Activated T-helper 9 cell treated with anti-CD3 and anti-CD28 coated beads, Interleukin-2, amount 50 U/mL, for 16 hours (primary cell): ENCODE measurements around the gene UPP1.
A peak's percentile ranks its signal among the peaks of the same experiment; 100 is the strongest.
"Not testable (repeated sequence)": the region's sequence is repeated elsewhere in the genome, so short reads cannot be mapped to it uniquely, and the experiment has no call there.

ENCODE experiments used
- DNase-seq: peaks from one replicate; pipeline ENCODE4 v3.0.0-alpha.2; 2020; ENCODE audit warnings: low read depth

UPP1 gene

DNA sequence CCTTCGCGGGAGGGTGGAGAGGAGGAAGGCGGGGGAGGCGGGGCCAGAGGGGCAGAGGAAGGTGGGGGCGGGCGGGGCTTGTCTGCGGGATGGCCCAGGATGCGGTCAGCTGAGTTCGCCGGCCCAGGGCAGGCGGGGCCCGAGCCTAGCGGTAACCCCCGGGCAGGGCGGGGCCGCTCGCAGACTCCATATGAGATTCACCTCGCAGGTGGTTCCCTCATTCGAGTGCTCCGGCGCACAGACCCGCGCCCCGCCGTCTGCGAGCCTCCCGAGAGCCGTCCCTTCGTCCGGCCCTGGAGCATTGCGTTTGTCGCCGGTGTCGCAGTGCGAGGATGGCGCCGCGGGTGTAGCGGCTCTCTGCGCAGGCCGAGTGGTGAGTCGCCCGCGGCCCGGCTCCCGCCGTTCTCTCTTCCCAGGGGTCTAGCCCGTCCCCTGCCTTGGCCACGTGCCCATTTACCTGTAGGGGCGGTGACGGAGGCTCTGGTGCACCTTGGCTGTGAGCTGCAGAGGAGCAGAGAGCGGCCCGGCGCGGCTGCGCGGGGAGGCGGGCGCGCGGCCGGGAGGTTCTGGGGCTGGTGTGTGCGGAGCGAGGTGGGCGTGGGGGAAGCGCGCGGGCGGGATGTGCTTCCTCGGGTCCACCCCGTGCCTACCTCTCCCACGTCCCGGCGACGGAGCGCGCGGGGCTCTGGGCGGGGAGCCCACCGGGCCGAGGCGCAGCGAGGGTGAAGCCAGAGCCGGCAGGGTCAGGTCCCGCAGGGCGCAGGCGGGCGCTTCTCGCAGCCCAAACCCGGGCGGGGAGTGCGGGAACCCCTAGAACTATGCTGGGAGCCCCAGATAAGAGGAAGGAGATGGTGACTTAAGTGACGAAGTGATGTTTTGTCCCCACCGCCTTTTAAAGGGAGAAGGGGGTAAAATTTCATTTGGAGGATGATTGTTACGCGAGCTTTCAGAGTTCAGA is at the start of gene UPP1:
TSS of gene UPP1 (plus strand) at position 220 of the 958 bp plus-strand sequence. CDS start 5,519 bp downstream, outside the sequence.
- peak; percentile 87 for DNase-seq

DNA sequence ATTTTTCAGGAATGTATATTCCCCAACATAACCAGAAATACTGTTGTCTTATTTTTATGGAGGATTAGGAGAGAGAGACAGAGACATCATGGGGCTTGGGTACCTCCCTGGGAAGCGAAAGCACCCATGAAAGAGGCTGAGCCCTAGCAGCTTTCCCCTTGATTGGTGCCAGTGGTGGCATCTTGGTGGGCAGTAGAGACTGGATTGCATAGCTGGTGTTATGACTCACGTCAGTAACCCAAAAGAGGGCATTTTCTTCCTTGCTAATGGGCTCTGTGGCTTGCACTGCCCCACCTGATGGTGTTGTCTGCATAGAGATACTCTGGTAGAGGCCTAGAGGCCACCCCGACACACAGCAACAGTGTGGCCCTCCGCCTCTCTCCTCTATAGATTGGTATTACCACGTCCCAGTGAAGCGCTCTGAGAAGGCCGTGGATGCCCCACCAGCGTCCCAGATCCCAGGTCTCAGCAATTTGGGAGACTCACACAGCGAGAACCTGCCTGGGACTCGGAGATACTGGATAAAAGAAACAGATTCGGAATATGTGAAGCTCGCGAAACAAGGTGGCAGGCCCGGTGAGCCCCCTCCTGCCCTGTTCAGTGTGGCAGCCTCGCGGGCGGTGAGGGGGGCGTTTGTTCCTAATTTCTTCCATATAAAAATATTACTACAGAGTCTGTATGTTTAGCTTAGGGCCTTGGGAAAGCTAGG is 48.0 kb upstream of the UPP1 start:
- DNase-seq: no peak

- no peak for DNase-seq
Measured at GRCh38 chr7:48041653-48041970, 47.5 kb upstream of the UPP1 start.

DNA sequence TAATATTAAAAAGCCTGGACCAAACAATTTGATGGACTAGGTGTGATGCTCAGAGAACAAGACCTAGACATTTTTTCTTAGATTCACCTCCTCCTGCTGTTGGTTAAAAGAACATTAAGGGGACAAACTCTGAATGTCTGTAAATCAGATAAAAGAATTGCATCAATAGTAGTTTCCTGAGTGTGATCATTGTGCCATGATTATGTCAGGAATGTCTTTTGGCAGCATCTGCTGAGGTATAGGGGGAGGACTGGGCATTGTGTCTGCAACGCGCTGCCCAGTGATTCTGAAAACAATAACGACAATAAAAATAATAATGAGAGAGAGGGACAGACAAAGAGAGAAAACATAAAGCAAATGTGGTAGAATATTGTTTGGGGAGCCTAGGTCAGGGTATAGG is 46.8 kb upstream of the UPP1 start:
- DNase-seq: no peak

DNA sequence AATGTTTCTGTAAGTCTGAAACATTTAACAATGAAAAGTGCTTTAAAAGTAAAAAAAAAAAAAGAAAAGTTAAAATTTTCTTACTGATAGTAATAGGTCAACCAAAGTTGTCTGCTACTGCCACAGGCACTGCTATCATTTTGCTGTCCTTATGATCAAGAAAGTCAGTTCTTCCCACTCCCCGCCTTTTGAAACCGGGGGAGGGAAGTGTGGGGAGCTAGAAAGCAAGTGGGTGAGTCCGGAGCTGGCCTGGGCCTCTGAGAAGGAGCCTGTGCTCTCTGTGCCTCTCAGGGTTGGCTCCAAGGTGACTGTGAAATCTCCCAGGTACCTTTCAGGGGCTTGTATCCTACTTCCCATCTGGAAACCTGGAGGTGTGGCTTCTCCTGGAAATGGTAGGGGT is 46.4 kb upstream of the UPP1 start:
- DNase-seq: no peak

DNA sequence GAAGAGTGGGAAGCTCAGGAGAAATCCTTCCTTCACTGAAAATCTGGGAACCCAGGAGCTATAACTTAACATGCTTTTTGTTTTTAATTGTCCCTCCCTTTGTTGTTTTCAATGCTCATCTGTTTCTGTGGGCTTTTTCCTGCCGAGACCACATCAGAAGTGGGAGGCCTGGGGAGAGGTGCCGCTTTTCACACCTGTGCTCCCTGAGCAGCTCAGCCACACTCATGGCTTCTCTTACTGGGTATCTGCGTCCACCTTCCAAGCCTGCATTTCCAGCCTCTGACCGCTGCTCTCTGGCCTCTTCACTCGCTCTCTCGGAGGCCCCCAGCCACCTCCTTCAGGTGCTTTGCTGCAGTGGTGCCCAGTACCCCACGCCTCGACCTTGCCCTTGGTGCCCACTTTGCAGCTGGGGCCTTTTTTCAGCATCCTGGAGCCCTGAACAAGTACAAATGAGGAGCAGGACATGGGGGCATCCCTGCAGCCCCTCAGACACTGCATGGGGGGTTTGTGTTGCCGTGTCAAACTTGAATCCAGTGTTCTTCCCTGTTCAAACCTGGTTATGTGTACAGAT is 43.8 kb upstream of the UPP1 start:
- no peak for DNase-seq

GRCh38 chr7:48046458-48046857 is 42.6 kb upstream of the UPP1 start:
- no peak for DNase-seq

DNA sequence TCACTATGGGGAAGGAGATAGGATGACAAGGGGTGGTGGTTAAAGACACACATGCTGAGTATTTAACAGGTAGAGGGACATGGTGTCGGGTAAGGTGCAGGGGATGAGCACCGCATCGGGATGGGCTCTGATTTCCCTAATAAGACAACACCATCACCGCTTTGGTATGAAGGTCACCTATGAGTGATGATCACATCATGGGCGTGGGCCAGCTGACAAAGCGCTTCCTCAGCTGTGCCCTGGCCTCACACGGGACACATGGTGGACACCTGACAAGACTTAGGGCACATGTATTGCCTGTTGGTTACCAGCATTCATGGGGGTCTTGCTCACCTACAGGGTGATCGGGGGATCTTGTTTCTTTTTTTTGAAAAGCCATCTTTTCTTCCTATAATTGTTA is 41.0 kb upstream of the UPP1 start:
- DNase-seq: no peak

- no peak for DNase-seq
Measured at GRCh38 chr7:48049850-48050249, 39.2 kb upstream of the UPP1 start.

DNA sequence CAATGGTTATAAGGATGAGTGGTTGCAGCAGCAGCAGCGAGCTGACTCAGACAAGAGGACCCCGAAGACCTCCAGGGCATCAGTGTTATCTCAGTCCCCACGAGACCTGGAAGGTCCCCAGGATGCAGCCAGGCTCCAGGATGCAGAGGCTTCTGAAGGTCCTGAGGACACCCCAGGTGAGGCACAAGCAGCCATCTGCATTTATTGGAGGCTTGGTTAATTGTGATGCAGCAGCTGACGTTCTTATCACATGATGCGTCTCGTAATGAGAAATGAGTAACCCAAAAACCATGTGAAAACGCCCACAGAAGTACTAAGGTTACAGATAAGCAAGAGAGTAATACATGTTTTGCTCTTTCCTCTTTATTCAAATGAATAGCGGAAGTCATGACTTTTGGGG is 36.3 kb upstream of the UPP1 start:
- no peak for DNase-seq

DNA sequence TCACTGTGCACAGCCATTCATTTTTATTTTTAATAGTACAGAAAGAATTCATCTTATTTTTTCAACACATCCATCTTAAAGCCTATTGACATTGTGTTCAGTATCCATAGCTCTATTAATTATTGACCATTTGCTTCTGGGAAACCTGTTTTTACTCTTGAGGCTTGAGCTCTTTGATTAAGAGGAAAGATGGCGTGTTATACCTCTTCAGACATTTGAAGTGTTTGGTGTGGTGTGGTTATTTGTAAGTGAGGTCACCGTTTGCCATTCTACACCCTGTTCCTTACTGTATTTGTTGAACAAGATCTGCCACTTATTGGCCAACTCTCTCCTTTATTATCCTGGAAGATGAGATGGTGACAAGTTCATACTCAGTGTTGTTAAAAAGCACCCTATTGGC is 35.3 kb upstream of the UPP1 start:
- DNase-seq: no peak

- no peak for DNase-seq
Measured at GRCh38 chr7:48058990-48059389, 30.1 kb upstream of the UPP1 start.

DNA sequence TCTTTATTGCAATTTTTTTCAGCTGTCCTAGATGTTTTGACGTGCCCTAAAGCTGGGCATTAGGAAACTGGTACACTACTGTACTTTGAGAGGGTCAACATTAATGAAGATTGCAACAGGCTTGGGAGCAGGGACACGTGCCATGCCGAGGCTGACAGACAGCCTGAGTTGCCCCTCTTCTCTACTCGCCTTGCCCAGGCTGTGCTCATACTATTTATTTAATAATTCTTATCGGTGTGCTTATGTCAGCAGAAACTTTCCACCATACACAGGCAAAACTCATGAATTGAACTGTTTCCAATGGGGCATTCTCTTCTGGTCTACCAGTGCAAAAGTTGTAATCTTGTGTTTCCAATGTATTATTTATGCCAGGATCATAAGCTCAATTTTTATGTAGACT is 29.4 kb upstream of the UPP1 start:
- DNase-seq: no peak

DNA sequence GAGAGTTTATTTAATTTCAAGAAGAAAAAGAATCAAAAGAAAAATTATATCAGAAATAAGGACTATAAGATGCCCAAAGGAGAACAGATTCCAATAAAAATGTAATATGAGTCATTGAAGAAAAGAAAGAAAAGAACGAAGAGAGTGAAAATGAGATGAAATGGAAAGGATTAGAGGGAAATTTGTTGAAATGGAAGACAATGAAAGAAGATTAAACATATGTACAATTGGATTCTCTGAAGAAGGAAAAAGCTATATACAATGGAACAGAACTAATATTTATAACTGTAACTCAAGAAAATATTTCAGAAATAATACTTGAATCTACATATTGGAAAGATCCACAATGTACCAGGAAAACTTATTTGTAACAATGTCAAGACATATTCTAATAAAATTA is 25.1 kb upstream of the UPP1 start:
- no peak for DNase-seq

DNA sequence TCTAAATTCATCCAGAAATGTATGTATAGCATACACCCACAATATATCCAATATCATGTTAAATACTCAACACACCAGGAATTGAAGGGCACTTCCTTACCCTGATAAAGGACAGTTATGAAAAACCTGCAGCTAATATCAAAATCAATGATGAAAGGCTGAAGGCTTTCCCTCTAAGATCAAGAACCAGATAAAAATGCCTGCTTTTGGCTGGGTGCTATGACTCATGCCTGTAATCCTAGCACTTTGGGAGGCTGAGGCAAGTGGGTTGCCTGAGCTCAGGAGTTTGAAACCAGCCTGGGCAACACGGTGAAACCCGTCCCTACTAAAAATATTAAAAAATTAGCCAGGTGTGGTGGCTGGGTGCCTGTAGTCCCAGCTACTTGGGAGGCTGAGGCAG is 21.6 kb upstream of the UPP1 start:
- no peak for DNase-seq

DNA sequence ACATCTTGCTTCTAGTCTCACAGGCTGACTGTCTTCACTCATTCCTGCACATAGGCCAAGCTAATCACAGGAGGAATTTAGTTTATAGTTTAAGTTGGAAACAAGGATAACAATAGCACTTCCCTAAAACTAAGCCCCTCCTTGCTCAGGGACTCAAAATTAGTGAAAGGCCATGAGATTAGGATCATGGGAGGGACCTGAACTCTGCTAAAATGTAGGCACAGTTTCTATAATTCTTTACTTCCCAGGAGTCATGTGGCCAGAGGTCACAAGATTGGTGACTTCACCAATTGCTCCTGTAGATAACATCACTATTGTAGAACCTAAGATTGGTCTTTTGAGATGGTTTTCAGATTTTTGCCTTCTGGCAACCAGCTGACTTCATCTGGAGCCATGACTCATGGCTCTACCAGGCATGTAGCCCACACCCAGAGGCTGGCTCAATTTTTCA is 14.8 kb upstream of the UPP1 start:
- no peak for DNase-seq

- DNase-seq: no peak
Measured at GRCh38 chr7:48077423-48077822, 11.6 kb upstream of the UPP1 start.

DNA sequence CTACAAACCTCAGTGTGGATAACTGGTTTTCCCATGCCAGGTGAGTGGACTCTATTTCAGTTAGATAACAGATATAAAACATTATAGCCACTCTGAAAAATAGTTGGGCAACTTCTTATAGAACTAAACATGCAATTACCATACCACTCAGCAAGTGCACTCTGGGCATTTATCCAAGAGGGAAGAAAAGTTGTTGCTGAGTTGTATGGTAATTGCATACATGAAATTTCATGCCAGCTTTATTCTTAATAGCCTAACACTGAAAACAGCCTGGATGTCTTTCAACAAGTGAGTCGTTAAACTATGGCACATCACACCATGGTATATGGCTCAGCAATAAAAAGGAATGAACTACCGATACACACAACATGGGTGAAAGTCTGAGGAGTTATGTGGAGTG is 10.6 kb upstream of the UPP1 start:
- DNase-seq: no peak

- not testable (repeated sequence) for DNase-seq
Measured at GRCh38 chr7:48082378-48082777, 6.7 kb upstream of the UPP1 start.

- DNase-seq: no peak
Measured at GRCh38 chr7:48083114-48083830, 5.8 kb upstream of the UPP1 start.

DNA sequence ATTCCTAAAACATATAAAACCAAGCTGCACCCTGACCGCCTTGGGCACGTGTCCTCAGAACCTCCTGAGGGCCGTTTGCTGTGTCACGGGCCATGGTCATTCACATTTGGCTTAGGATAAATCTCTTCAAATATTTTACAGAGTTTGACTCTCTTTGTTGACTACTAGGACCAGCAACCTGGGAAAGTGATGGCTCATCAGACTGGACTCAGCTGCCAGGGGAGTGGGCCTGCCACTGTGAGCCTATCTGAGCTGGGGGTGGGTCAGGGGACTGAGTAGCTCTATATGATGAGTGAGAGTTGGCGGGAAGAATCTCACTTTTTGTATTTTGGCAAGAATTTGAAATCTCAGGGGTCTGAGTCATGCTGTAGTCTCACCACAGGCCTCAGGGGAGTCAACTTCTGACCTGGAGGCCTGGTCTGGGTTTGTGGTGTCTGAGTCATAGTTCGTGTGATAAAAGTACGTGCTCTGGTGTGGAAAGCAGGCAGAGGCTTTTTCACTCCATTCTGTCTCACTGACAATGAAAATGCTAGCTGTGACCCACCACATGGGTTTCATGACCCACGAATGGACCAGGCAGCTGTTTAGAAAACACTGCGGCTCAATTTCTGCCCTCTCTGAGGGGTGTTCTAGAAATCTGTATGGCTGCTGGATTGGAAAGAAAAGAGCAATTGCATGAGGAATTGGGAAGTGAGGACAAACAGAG is 4.2 kb upstream of the UPP1 start:
- peak; percentile 63 for DNase-seq

DNA sequence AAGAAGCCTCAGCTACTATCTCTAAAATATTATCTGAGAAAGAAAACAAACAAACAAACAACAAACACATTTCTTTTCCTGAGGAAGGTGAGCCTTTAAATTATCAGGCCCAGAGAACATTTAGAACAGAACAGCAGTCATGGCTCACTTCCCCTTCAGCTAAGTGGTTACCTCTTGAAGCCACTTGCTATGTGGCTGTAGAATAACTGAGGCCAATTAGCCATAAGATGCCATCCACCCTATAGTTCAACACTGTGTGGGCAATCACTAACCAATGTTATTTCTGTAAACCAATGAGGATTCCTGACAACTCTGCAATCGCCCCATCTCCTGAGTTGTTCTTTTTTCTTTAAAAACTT is 3.7 kb upstream of the UPP1 start:
- DNase-seq: no peak
